GM23338 (cell line): Measurements from ENCODE around the gene GPR176.

Source experiments
- CREB1 ChIP-seq: fragments of 250-450 bp; sonication (Bioruptor Pico); IDR thresholded peaks from 2 replicates; pipeline ENCODE4 v1.5.0; 2020; ENCODE audit warnings: low read depth, mild to moderate bottlenecking, moderate library complexity
- EZH2 ChIP-seq: fragments of 200-600 bp; sonication (generic); IDR thresholded peaks from one replicate; pipeline ENCODE4 v1.8.0; 2017; ENCODE audit warnings: antibody characterized with exemption, mild to moderate bottlenecking, low read depth; ENCODE audit not compliant: unreplicated experiment
- EZH2phosphoT487 ChIP-seq: fragments of 200-600 bp; sonication (generic); IDR thresholded peaks from one replicate; pipeline ENCODE4 v1.8.1; 2018; ENCODE audit warnings: antibody characterized with exemption; ENCODE audit not compliant: unreplicated experiment
- JUNB ChIP-seq: IDR thresholded peaks from one replicate; pipeline ENCODE4 v1.6.1; 2016; ENCODE audit warnings: antibody characterized with exemption; ENCODE audit not compliant: unreplicated experiment
- NANOG ChIP-seq: IDR thresholded peaks from 2 replicates; pipeline ENCODE4 v1.6.1; 2016; ENCODE audit warnings: antibody characterized with exemption, borderline replicate concordance
- POLR2AphosphoS5 ChIP-seq: IDR thresholded peaks from 2 replicates; pipeline ENCODE4 v1.6.1; 2016; ENCODE audit warnings: antibody characterized with exemption, low read depth
- TF ChIP-seq, protein P1 (sequence below), 2 experiments: fragments of 200-600 bp in 1 of 2; sonication (generic) in 1 of 2; conservative IDR thresholded peaks; 2 replicates each; pipeline versions ENCODE4 v1.5.1 to v1.6.1; 2016 to 2017; ENCODE audit warnings: antibody characterized with exemption in 2 of 2, low read depth in 2 of 2, mild to moderate bottlenecking in 2 of 2, moderate library complexity in 1 of 2
- TF ChIP-seq, protein P2 (sequence below): IDR thresholded peaks from 2 replicates; pipeline ENCODE4 v1.6.1; 2016; ENCODE audit warnings: antibody characterized with exemption
- TF ChIP-seq, protein P3 (sequence below): IDR thresholded peaks from one replicate; pipeline ENCODE4 v1.6.1; 2018; ENCODE audit warnings: antibody characterized with exemption; ENCODE audit not compliant: unreplicated experiment

DNA sequence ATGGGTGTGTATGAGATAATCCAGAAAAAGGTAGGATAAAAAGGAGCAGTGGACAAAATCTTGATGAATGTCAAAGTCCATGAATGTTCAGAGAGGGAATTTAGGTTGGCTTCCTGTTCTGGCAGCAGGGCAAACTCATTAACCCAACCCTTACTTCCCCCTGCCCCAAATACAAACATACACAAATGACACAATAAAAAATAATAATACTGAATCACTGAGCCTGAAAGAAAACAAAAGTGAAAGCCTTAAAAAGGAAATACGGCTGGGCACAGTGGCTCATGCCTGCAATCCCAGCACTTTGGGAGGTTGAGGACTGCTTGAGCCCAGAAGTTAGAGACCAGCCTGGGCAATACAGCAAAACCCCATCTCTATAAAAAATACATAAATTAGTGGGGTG, 62.9 kb downstream of the GPR176 start:
- TF ChIP-seq, protein P1, sequence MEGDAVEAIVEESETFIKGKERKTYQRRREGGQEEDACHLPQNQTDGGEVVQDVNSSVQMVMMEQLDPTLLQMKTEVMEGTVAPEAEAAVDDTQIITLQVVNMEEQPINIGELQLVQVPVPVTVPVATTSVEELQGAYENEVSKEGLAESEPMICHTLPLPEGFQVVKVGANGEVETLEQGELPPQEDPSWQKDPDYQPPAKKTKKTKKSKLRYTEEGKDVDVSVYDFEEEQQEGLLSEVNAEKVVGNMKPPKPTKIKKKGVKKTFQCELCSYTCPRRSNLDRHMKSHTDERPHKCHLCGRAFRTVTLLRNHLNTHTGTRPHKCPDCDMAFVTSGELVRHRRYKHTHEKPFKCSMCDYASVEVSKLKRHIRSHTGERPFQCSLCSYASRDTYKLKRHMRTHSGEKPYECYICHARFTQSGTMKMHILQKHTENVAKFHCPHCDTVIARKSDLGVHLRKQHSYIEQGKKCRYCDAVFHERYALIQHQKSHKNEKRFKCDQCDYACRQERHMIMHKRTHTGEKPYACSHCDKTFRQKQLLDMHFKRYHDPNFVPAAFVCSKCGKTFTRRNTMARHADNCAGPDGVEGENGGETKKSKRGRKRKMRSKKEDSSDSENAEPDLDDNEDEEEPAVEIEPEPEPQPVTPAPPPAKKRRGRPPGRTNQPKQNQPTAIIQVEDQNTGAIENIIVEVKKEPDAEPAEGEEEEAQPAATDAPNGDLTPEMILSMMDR (conservative IDR thresholded peaks at IDR 0.05; ENCODE audit: low read depth in 2 of 2), result no peak
- TF ChIP-seq, protein P2, sequence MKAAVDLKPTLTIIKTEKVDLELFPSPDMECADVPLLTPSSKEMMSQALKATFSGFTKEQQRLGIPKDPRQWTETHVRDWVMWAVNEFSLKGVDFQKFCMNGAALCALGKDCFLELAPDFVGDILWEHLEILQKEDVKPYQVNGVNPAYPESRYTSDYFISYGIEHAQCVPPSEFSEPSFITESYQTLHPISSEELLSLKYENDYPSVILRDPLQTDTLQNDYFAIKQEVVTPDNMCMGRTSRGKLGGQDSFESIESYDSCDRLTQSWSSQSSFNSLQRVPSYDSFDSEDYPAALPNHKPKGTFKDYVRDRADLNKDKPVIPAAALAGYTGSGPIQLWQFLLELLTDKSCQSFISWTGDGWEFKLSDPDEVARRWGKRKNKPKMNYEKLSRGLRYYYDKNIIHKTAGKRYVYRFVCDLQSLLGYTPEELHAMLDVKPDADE, result no peak
- TF ChIP-seq EZH2, result no peak
- TF ChIP-seq NANOG, result no peak
- TF ChIP-seq, protein P3, sequence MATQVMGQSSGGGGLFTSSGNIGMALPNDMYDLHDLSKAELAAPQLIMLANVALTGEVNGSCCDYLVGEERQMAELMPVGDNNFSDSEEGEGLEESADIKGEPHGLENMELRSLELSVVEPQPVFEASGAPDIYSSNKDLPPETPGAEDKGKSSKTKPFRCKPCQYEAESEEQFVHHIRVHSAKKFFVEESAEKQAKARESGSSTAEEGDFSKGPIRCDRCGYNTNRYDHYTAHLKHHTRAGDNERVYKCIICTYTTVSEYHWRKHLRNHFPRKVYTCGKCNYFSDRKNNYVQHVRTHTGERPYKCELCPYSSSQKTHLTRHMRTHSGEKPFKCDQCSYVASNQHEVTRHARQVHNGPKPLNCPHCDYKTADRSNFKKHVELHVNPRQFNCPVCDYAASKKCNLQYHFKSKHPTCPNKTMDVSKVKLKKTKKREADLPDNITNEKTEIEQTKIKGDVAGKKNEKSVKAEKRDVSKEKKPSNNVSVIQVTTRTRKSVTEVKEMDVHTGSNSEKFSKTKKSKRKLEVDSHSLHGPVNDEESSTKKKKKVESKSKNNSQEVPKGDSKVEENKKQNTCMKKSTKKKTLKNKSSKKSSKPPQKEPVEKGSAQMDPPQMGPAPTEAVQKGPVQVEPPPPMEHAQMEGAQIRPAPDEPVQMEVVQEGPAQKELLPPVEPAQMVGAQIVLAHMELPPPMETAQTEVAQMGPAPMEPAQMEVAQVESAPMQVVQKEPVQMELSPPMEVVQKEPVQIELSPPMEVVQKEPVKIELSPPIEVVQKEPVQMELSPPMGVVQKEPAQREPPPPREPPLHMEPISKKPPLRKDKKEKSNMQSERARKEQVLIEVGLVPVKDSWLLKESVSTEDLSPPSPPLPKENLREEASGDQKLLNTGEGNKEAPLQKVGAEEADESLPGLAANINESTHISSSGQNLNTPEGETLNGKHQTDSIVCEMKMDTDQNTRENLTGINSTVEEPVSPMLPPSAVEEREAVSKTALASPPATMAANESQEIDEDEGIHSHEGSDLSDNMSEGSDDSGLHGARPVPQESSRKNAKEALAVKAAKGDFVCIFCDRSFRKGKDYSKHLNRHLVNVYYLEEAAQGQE, result no peak
- no peak for TF ChIP-seq CREB1
- no peak for TF ChIP-seq POLR2AphosphoS5
- TF ChIP-seq EZH2phosphoT487, result no peak
- TF ChIP-seq JUNB, result no peak
